22Rv1 (cell line): ENCODE data around the gene MGAT3.

Experiments
- H3K27ac ChIP-seq: fragments of 450-650 bp; 2 replicates; pipeline ENCODE4 v1.5.1; 2017
- CTCF ChIP-seq: fragments of 450-650 bp; IDR thresholded peaks from 2 replicates; pipeline ENCODE4 v1.5.1; 2017; ENCODE audit warnings: mild to moderate bottlenecking
- ZFX ChIP-seq: fragments of 450-650 bp; IDR thresholded peaks from 2 replicates; pipeline ENCODE4 v1.6.1; 2017; ENCODE audit warnings: antibody characterized with exemption, borderline replicate concordance

MGAT3 gene

GRCh38 chr22:39480557-39480956 lies 23.7 kb downstream of the MGAT3 start:
- no peak overlapping the region for H3K27ac ChIP-seq
- no peak for TF ChIP-seq CTCF
- TF ChIP-seq ZFX = no peak

GRCh38 chr22:39481054-39481453 lies 24.2 kb downstream of the MGAT3 start:
- TF ChIP-seq ZFX = no peak
- no peak for TF ChIP-seq CTCF
- H3K27ac ChIP-seq = no peak overlapping the region

GRCh38 chr22:39481595-39481994 lies 24.8 kb downstream of the MGAT3 start:
- no peak overlapping the region for H3K27ac ChIP-seq
- TF ChIP-seq CTCF (no peak), ZFX (no peak)

GRCh38 chr22:39482768-39483167 lies 26.0 kb downstream of the MGAT3 start:
- H3K27ac ChIP-seq = no peak overlapping the region
- TF ChIP-seq CTCF (no peak), ZFX (no peak)

- TF ChIP-seq CTCF (no peak), ZFX (no peak)
- H3K27ac ChIP-seq = no peak overlapping the region
Observed at GRCh38 chr22:39486951-39487825, 30.4 kb downstream of the MGAT3 start.

- TF ChIP-seq ZFX = no peak
- no peak for TF ChIP-seq CTCF
- no peak overlapping the region for H3K27ac ChIP-seq
Observed at GRCh38 chr22:39487826-39488520, 31.2 kb downstream of the MGAT3 start.

GRCh38 chr22:39488563-39489083 lies 31.8 kb downstream of the MGAT3 start:
- H3K27ac ChIP-seq = no peak overlapping the region
- TF ChIP-seq ZFX = no peak
- TF ChIP-seq CTCF = no peak
